ENCODE results near the gene TSPAN14. TPM values are rescaled to one million over a fixed set of nuclear protein-coding genes. Genes with fewer than 3 reads are reported as not detected.
A peak's percentile ranks its signal among the peaks of the same experiment; 100 is the strongest.

The TSPAN14 gene
- total RNA-seq, 6 donors from 2014 or later: 52.1 to 157 (median 111) TPM

- Histone ChIP-seq H3K9me3 (no peaks in the 10 kb centered on the region), H3K4me1 (peaks cover 10 to 46% (median 17%) of the 10 kb centered on the region in 4 donors), H3K36me3 (no peaks in the 10 kb centered on the region), H3K27me3 (no peaks in the 10 kb centered on the region), H3K4me3 (no peak overlapping the region), H3K27ac (no peak overlapping the region)
- DNase-seq (no peak), ATAC-seq (ENCODE audit: low FRiP score in 2 of 2) (no peak)
- TF ChIP-seq CTCF (IDR thresholded peaks at IDR 0.05) (no peak), POLR2A (IDR thresholded peaks at IDR 0.05) (no peak), EP300 (IDR thresholded peaks at IDR 0.05) (no peak), POLR2AphosphoS5 (IDR thresholded peaks at IDR 0.05) (no peak)
- 83 to 87% methylated on average over 5 of the region's 5 CpGs for WGBS, 2 donors
Observed at GRCh38 chr10:80410578-80411145, 43.4 kb upstream of the TSPAN14 start.

GRCh38 chr10:80411267-80411668 is 42.8 kb upstream of the TSPAN14 start:
- ATAC-seq (ENCODE audit: low FRiP score in 2 of 2) (no peak), DNase-seq (no peak)
- Histone ChIP-seq H3K4me1 (peaks cover 10 to 52% (median 17%) of the 10 kb centered on the region in 4 donors), H3K27ac (no peak overlapping the region), H3K36me3 (no peaks in the 10 kb centered on the region), H3K27me3 (no peaks in the 10 kb centered on the region), H3K4me3 (no peak overlapping the region), H3K9me3 (no peaks in the 10 kb centered on the region)
- no peak for TF ChIP-seq POLR2AphosphoS5 (IDR thresholded peaks at IDR 0.05)
- no peak for TF ChIP-seq POLR2A (IDR thresholded peaks at IDR 0.05)
- no peak for TF ChIP-seq EP300 (IDR thresholded peaks at IDR 0.05)
- TF ChIP-seq CTCF (IDR thresholded peaks at IDR 0.05): no peak
- 67 to 80% methylated on average over 1 to 2 of the region's 2 CpGs for WGBS, 2 donors

GRCh38 chr10:80411681-80412220 is 42.4 kb upstream of the TSPAN14 start:
- DNase-seq (no peak), ATAC-seq (ENCODE audit: low FRiP score in 2 of 2) (no peak)
- 83 to 89% methylated on average over 1 of the region's 1 CpG for WGBS, 2 donors
- Histone ChIP-seq H3K4me1 (peaks cover 10 to 55% (median 17%) of the 10 kb centered on the region in 4 donors), H3K36me3 (no peaks in the 10 kb centered on the region), H3K4me3 (no peak overlapping the region), H3K27me3 (no peaks in the 10 kb centered on the region), H3K27ac (no peak overlapping the region), H3K9me3 (no peaks in the 10 kb centered on the region)
- TF ChIP-seq POLR2AphosphoS5 (IDR thresholded peaks at IDR 0.05) (no peak), EP300 (IDR thresholded peaks at IDR 0.05) (no peak)

GRCh38 chr10:80412486-80412885 is 41.6 kb upstream of the TSPAN14 start:
- ATAC-seq (ENCODE audit: low FRiP score in 2 of 2) (no peak), DNase-seq (no peak)
- Histone ChIP-seq H3K27ac (no peak overlapping the region), H3K9me3 (no peaks in the 10 kb centered on the region), H3K36me3 (no peaks in the 10 kb centered on the region), H3K27me3 (no peaks in the 10 kb centered on the region), H3K4me3 (no peak overlapping the region), H3K4me1 (peaks cover 10 to 53% (median 16%) of the 10 kb centered on the region in 4 donors)
- no peak for TF ChIP-seq CTCF (IDR thresholded peaks at IDR 0.05)
- no peak for TF ChIP-seq POLR2AphosphoS5 (IDR thresholded peaks at IDR 0.05)
- no peak for TF ChIP-seq EP300 (IDR thresholded peaks at IDR 0.05)
- WGBS, 2 donors: 78 to 79% methylated on average over 5 of the region's 5 CpGs

- Histone ChIP-seq H3K9me3 (no peaks in the 10 kb centered on the region), H3K4me3 (no peak overlapping the region), H3K4me1 (peaks cover 10 to 48% (median 10%) of the 10 kb centered on the region in 4 donors), H3K27me3 (no peaks in the 10 kb centered on the region), H3K27ac (peak overlapping the region in 2 of 4 donors; percentile 27 to 36), H3K36me3 (no peaks in the 10 kb centered on the region)
- DNase-seq: peak in 1 of 2 donors; percentile 40
- ATAC-seq (ENCODE audit: low FRiP score in 2 of 2): no peak
- no peak for TF ChIP-seq POLR2AphosphoS5 (IDR thresholded peaks at IDR 0.05)
- TF ChIP-seq POLR2A (IDR thresholded peaks at IDR 0.05): no peak
- no peak for TF ChIP-seq EP300 (IDR thresholded peaks at IDR 0.05)
- TF ChIP-seq CTCF (IDR thresholded peaks at IDR 0.05): no peak
- WGBS, 2 donors: 64 to 65% methylated on average over 12 of the region's 12 CpGs
Observed at GRCh38 chr10:80413271-80413996, 40.7 kb upstream of the TSPAN14 start.
